Measurements from ENCODE around the gene NACA. TPM values are rescaled to one million over a fixed set of nuclear protein-coding genes. Genes with fewer than 3 reads are reported as not detected.

Gene NACA
- total RNA-seq, 2 donors from 2014 or later: 912 to 1,347 TPM

DNA sequence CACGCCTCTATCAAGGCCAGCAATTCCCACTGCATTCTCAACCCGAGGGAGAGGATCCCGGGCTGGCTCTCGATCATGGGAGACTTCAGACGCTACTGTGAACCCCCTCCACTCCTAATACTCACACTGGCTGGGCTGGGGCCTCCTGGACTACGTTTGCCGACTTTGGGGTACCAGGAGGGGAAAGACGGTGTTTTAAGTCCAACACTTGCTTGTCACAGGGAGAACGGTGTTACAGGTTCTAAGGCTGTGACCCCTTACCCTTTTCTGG is 463 bp downstream of the NACA start:
- peak overlapping the region; percentile 69 to 75 for H3K4me3 ChIP-seq
- DNase-seq (ENCODE audit: low spot score): peak; percentile 16
- no peaks in the 10 kb centered on the region for H3K9me3 ChIP-seq
- peak overlapping the region; percentile 94 to 96 for H3K27ac ChIP-seq
- H3K27me3 ChIP-seq (replicated peaks; ENCODE audit: insufficient read depth): no peaks in the 10 kb centered on the region
- WGBS: 1% methylated on average over 9 of the region's 9 CpGs
- peaks cover 0 to under 1% of the 10 kb centered on the region in 2 donors for H3K36me3 ChIP-seq
- intact Hi-C loops (cut with DNase I): loop anchor here (1.0 to 10.0 kb wide), 2 partner anchors 36 to 90 kb away; partner anchors contain the start of genes BAZ2A and PTGES3
- H3K4me1 ChIP-seq (replicated peaks): peaks cover 22% of the 10 kb centered on the region
- TF ChIP-seq POLR2AphosphoS5 (IDR thresholded peaks at IDR 0.05) (no peak), POLR2A (IDR thresholded peaks at IDR 0.05) (no peak)
- TF ChIP-seq, protein P1, sequence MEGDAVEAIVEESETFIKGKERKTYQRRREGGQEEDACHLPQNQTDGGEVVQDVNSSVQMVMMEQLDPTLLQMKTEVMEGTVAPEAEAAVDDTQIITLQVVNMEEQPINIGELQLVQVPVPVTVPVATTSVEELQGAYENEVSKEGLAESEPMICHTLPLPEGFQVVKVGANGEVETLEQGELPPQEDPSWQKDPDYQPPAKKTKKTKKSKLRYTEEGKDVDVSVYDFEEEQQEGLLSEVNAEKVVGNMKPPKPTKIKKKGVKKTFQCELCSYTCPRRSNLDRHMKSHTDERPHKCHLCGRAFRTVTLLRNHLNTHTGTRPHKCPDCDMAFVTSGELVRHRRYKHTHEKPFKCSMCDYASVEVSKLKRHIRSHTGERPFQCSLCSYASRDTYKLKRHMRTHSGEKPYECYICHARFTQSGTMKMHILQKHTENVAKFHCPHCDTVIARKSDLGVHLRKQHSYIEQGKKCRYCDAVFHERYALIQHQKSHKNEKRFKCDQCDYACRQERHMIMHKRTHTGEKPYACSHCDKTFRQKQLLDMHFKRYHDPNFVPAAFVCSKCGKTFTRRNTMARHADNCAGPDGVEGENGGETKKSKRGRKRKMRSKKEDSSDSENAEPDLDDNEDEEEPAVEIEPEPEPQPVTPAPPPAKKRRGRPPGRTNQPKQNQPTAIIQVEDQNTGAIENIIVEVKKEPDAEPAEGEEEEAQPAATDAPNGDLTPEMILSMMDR (IDR thresholded peaks at IDR 0.05): no peak

DNA sequence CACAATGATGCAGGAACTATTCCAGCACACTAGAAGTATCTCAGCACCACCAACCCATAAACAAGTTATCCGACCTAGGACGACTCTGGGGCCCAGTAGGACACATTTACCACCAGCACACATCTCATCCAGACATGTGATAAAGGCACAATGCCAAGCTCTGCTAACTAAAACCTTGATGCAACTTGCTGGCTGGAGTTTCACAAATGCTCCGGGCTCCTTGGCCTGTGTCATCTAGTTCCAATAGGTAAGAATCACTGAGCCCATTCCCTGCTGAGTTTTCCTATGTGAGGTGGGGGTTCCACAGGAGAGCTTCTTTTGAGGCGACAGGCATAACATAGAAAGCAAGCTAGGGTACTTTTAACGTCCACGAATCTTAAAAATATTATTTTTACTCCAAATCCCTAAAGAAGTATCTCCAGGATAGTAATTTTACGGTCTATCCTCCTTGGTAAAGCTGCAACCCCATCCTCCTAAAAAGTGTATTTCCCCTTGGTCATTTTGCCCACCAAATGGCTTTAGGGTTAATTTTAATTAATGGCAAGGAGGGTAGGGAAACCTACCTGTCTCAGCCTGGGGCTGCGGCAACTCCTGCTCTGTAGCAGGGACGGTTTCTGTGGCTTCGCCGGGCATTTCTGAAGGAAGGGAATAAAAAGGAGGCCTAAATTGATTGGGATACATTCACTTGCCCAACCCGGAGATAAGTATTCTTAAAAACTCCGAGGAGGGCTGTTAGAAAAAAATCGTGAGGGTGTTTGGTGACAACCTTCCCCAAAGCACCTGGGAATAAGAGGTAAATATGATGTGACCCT is 1.0 kb downstream of the NACA start:
- Histone ChIP-seq H3K27me3 (replicated peaks; ENCODE audit: insufficient read depth) (no peaks in the 10 kb centered on the region), H3K4me1 (replicated peaks) (peaks cover 22% of the 10 kb centered on the region), H3K27ac (peak overlapping the region; percentile 94 to 96), H3K9me3 (no peaks in the 10 kb centered on the region), H3K36me3 (peaks cover 3% of the 10 kb centered on the region in 2 donors), H3K4me3 (peak overlapping the region; percentile 69 to 75)
- intact Hi-C loops (cut with DNase I): loop anchor here (1.0 to 10.0 kb wide), 2 partner anchors 36 to 89 kb away; partner anchors contain the start of genes BAZ2A and PTGES3
- TF ChIP-seq POLR2A (IDR thresholded peaks at IDR 0.05): peak; percentile 47
- peak; percentile 76 for TF ChIP-seq POLR2AphosphoS5 (IDR thresholded peaks at IDR 0.05)
- TF ChIP-seq, protein P1 (IDR thresholded peaks at IDR 0.05): no peak
- 1% methylated on average over 14 of the region's 14 CpGs for WGBS
- DNase-seq (ENCODE audit: low spot score): peak; percentile 76

DNA sequence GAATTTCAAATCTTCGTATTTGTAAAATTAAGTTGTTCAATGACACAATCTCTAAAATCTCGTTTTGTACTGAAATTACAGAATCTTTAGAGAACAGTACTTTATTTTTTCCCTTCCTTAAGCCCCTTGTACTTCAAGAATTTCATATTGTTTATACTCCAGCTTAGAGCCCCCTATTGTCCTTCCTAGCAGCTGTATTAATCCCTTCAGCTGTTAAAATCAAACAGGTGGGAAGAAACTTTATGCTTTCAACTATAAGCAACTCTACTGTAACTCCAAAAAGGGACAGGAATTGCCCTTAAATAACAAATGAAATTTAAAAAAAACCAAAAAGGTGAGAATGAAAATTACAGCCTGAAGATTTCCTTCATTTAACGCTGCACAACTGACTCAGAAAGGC is 1.7 kb downstream of the NACA start:
- 42% methylated on average over 3 of the region's 3 CpGs for WGBS
- intact Hi-C loops (cut with DNase I): loop anchor here (10.0 kb wide), 1 partner anchor 89 kb away; the partner anchor contains the start of gene BAZ2A
- no peaks in the 10 kb centered on the region for H3K27me3 ChIP-seq (replicated peaks; ENCODE audit: insufficient read depth)
- H3K27ac ChIP-seq: peak overlapping the region; percentile 94 to 96
- peak overlapping the region; percentile 69 to 75 for H3K4me3 ChIP-seq
- TF ChIP-seq, protein P1 (IDR thresholded peaks at IDR 0.05): no peak
- TF ChIP-seq POLR2AphosphoS5 (IDR thresholded peaks at IDR 0.05) (no peak), POLR2A (IDR thresholded peaks at IDR 0.05) (no peak)
- H3K4me1 ChIP-seq (replicated peaks): peaks cover 22% of the 10 kb centered on the region
- DNase-seq (ENCODE audit: low spot score): no peak
- H3K9me3 ChIP-seq: no peaks in the 10 kb centered on the region
- peaks cover 3 to 4% of the 10 kb centered on the region in 2 donors for H3K36me3 ChIP-seq

DNA sequence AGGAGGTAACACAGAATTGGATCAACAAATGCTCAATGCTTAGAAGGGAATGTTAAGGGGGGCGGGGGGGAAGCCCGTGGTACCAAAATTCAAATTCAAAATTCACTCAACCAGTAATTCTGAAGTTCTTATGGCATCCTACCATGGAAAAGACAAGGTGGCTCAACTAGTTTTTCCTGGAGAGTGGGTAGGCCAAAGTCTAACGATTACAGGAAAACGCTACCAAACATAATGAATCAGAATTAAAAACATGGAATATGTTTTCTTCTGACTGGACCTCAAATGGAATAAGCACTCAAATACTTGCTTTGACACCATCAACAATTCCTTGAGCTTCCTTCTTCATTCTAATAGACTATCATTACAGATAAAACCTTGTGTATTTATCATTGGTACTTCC is 2.3 kb downstream of the NACA start:
- Histone ChIP-seq H3K36me3 (peaks cover 3 to 4% of the 10 kb centered on the region in 2 donors), H3K27ac (peak overlapping the region; percentile 94 to 96), H3K27me3 (replicated peaks; ENCODE audit: insufficient read depth) (no peaks in the 10 kb centered on the region), H3K4me1 (replicated peaks) (peaks cover 22% of the 10 kb centered on the region), H3K9me3 (no peaks in the 10 kb centered on the region), H3K4me3 (peak overlapping the region in 1 of 2 donors; percentile 75)
- DNase-seq (ENCODE audit: low spot score): no peak
- TF ChIP-seq POLR2A (IDR thresholded peaks at IDR 0.05): no peak
- TF ChIP-seq POLR2AphosphoS5 (IDR thresholded peaks at IDR 0.05): no peak
- TF ChIP-seq, protein P1 (IDR thresholded peaks at IDR 0.05): no peak
- WGBS: 51% methylated on average over 4 of the region's 4 CpGs
- intact Hi-C loops (cut with DNase I): loop anchor here (10.0 kb wide), 1 partner anchor 88 kb away; the partner anchor contains the start of gene BAZ2A
